ENCODE measurements around the gene MT3.

DNA sequence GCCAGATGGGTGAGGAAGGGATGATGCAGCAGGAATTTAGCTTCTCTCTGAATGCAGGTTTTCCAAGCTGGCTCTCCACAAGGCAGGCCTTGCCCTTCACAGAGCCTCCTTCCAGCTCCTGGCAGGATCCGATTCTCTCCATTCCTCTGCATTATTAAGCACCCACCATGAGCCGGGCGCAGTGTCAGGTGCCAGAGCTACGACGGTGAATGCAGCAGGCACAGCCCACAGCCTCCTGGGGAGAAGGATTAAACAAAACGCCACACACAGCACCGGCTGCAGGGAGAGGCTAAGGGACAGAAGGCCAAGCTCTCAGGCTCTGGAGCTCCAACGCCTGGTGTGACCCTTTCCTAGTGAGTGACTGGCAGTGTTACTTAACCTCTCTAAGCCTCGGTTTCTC, 12.0 kb downstream of the MT3 start:
- no peak for TF ChIP-seq CTCF (IDR thresholded peaks at IDR 0.05)
- TF ChIP-seq POLR2A (IDR thresholded peaks at IDR 0.05): no peak

All from right lobe of liver (tissue), 4 donors.